DND-41 (cell line): ENCODE results near the gene F7.

Experiments used
- ATAC-seq: fragments of 200-7000 bp; cut with Tn5 transposase; 3 replicates; pipeline ENCODE4 v1.9.1; 2021; ENCODE audit warnings: low read depth; ENCODE audit not compliant: insufficient read depth
- DNase-seq: peaks from one replicate; pipeline ENCODE4 v3.0.0-alpha.2; 2020
- H2AFZ ChIP-seq: 2 replicates; pipeline ENCODE4 v1.6.0; 2012; ENCODE audit warnings: low read depth, low read length
- H3K27ac ChIP-seq: 2 replicates; pipeline ENCODE4 v1.5.1; 2012; ENCODE audit warnings: low read length, inconsistent platforms
- H3K27me3 ChIP-seq: fragments of 200-600 bp; sonication (generic); 2 replicates; pipeline ENCODE4 v1.6.0; 2012; ENCODE audit warnings: low read length, mild to moderate bottlenecking, inconsistent platforms; ENCODE audit not compliant: insufficient read depth, poor library complexity
- H3K36me3 ChIP-seq: 2 replicates; pipeline ENCODE4 v1.5.1; 2012; ENCODE audit warnings: low read length, inconsistent platforms; ENCODE audit not compliant: insufficient read depth
- H3K4me1 ChIP-seq: 2 replicates; pipeline ENCODE4 v1.5.1; 2012; ENCODE audit warnings: mild to moderate bottlenecking, low read length; ENCODE audit not compliant: insufficient read depth
- H3K4me2 ChIP-seq: 2 replicates; pipeline ENCODE4 v1.6.0; 2012; ENCODE audit warnings: mild to moderate bottlenecking, moderate library complexity, low read length, inconsistent platforms; ENCODE audit not compliant: insufficient read depth
- H3K4me3 ChIP-seq, 2 experiments: fragments of 200-600 bp in 1 of 2; shearing (Covaris generic) in 1 of 2; 2 replicates each; pipeline ENCODE4 v1.5.1; 2012 to 2016; ENCODE audit warnings: inconsistent platforms in 2 of 2, low read length in 2 of 2, mild to moderate bottlenecking in 2 of 2, low read depth in 1 of 2, moderate library complexity in 1 of 2
- H3K79me2 ChIP-seq: 2 replicates; pipeline ENCODE4 v1.6.0; 2012; ENCODE audit warnings: low read length, inconsistent platforms; ENCODE audit not compliant: insufficient read depth
- H3K9ac ChIP-seq: 2 replicates; pipeline ENCODE4 v1.6.0; 2012; ENCODE audit warnings: low read depth, mild to moderate bottlenecking, inconsistent platforms, low read length, moderate library complexity
- H3K9me3 ChIP-seq: 2 replicates; pipeline ENCODE4 v1.5.1; 2012; ENCODE audit warnings: low read length, moderate library complexity, mild to moderate bottlenecking, inconsistent platforms; ENCODE audit not compliant: insufficient read depth, severe bottlenecking
- H4K20me1 ChIP-seq: 2 replicates; pipeline ENCODE4 v1.6.0; 2012; ENCODE audit warnings: low read length; ENCODE audit not compliant: insufficient read depth
- CTCF ChIP-seq: IDR thresholded peaks from 2 replicates; pipeline ENCODE4 v1.5.1; 2012; ENCODE audit warnings: borderline replicate concordance, low read length, moderate library complexity, mild to moderate bottlenecking; ENCODE audit not compliant: poor library complexity, severe bottlenecking; ENCODE audit errors: extremely low read depth
- EZH2 ChIP-seq: IDR thresholded peaks from 3 replicates; pipeline ENCODE4 v1.6.1; 2012; ENCODE audit warnings: borderline replicate concordance, low read depth, mild to moderate bottlenecking, moderate library complexity, low read length, inconsistent platforms; ENCODE audit not compliant: severe bottlenecking

Gene F7

GRCh38 chr13:113058988-113059850 is 46.4 kb upstream of the F7 start:
- Histone ChIP-seq H3K79me2 (no peaks in the 10 kb centered on the region), H3K27ac (no peak overlapping the region), H3K27me3 (no peaks in the 10 kb centered on the region), H3K4me1 (no peaks in the 10 kb centered on the region), H3K4me2 (no peak overlapping the region), H3K36me3 (no peaks in the 10 kb centered on the region), H2AFZ (no peak overlapping the region), H3K9ac (no peak overlapping the region), H4K20me1 (no peaks in the 10 kb centered on the region), H3K9me3 (peaks cover 5% of the 10 kb centered on the region), H3K4me3 (no peak overlapping the region)
- DNase-seq (no peak), ATAC-seq (no peak)
- no peak for TF ChIP-seq EZH2
- TF ChIP-seq CTCF, result no peak

GRCh38 chr13:113059891-113060290 is 45.7 kb upstream of the F7 start:
- Histone ChIP-seq H4K20me1 (no peaks in the 10 kb centered on the region), H3K9ac (no peak overlapping the region), H3K36me3 (no peaks in the 10 kb centered on the region), H2AFZ (no peak overlapping the region), H3K27me3 (no peaks in the 10 kb centered on the region), H3K4me3 (no peak overlapping the region), H3K9me3 (peaks cover 5% of the 10 kb centered on the region), H3K27ac (no peak overlapping the region), H3K79me2 (no peaks in the 10 kb centered on the region), H3K4me2 (no peak overlapping the region), H3K4me1 (no peaks in the 10 kb centered on the region)
- no peak for ATAC-seq
- DNase-seq, result no peak
- no peak for TF ChIP-seq EZH2
- TF ChIP-seq CTCF, result no peak

GRCh38 chr13:113060557-113061270 is 44.9 kb upstream of the F7 start:
- Histone ChIP-seq H4K20me1 (no peaks in the 10 kb centered on the region), H2AFZ (no peak overlapping the region), H3K27ac (no peak overlapping the region), H3K9me3 (peaks cover 5% of the 10 kb centered on the region), H3K79me2 (no peaks in the 10 kb centered on the region), H3K9ac (no peak overlapping the region), H3K4me1 (no peaks in the 10 kb centered on the region), H3K4me3 (no peak overlapping the region), H3K36me3 (no peaks in the 10 kb centered on the region), H3K4me2 (no peak overlapping the region), H3K27me3 (no peaks in the 10 kb centered on the region)
- no peak for DNase-seq
- TF ChIP-seq EZH2 (no peak), CTCF (no peak)
- no peak for ATAC-seq
